Left ventricle myocardium inferior (tissue), 1 donor: ENCODE results near the gene ZYX. TPM values are rescaled to one million over a fixed set of nuclear protein-coding genes. Genes with fewer than 3 reads are reported as not detected.
A peak's percentile ranks its signal among the peaks of the same experiment; 100 is the strongest.

Experiments used
- DNase-seq: peaks from one replicate; pipeline ENCODE4 v3.0.0-alpha.2; 2020
- H3K27ac ChIP-seq: fragments of 200-600 bp; replicated peaks from 2 replicates; pipeline ENCODE4 v1.8.0; 2021
- H3K27me3 ChIP-seq: fragments of 200-600 bp; 2 replicates; pipeline ENCODE4 v1.8.0; 2021; ENCODE audit warnings: low read depth
- H3K36me3 ChIP-seq: fragments of 200-600 bp; 2 replicates; pipeline ENCODE4 v1.8.0; 2021
- H3K4me1 ChIP-seq: fragments of 200-600 bp; 2 replicates; pipeline ENCODE4 v1.8.0; 2021
- H3K4me3 ChIP-seq: fragments of 200-600 bp; 2 replicates; pipeline ENCODE4 v1.8.0; 2021; ENCODE audit warnings: mild to moderate bottlenecking, moderate library complexity
- H3K9me3 ChIP-seq: fragments of 200-600 bp; replicated peaks from 2 replicates; pipeline ENCODE4 v1.8.0; 2021
- intact Hi-C: fragments of 100-400 bp; cut with micrococcal nuclease; formaldehyde crosslinking; loops from one replicate; pipeline ENCODE4 v1.11.0; 2022
- long read RNA-seq: library from polyadenylated mRNA; unstranded; transcript quantifications from one replicate; pipeline ENCODE4 v2.0.0, GENCODE V29; 2021
- total RNA-seq: library from RNA; stranded (reverse); fragmentation: NEBNext Ultra II Directional; extraction: Animal tissue kit (Norgen Biotek cat#: 25700); gene quantifications from one replicate; pipeline ENCODE4 v1.2.1, GENCODE V29; 2021
- TF ChIP-seq, protein P1 (sequence below): fragments of 200-600 bp; IDR thresholded peaks from 2 replicates; pipeline ENCODE4 v1.8.0; 2021; ENCODE audit warnings: antibody characterized with exemption, mild to moderate bottlenecking, borderline replicate concordance
- donor health status: DM: no; HTN: yes; CAD: no; lungs with severe emphysema.

ZYX gene
- 68.4 TPM for total RNA-seq
- long read RNA-seq, transcript ZYX-201 (10 exons, 2,493 nt) = major isoform, 51 of 179 reads
- long read RNA-seq, partial matches to known transcripts = 50 of 179 reads
- long read RNA-seq, other reads (novel, unspliced or antisense) = 77 of 179 reads

GRCh38 chr7:143380646-143381426 is at the start of gene ZYX:
ZYX (plus strand) TSS chr7:143381345; CDS start chr7:143381572, 227 bp downstream.
- H3K27ac ChIP-seq = peak within 1 kb of the TSS; percentile 99
- intact Hi-C loops = no loop called here
- TF ChIP-seq, protein P1, sequence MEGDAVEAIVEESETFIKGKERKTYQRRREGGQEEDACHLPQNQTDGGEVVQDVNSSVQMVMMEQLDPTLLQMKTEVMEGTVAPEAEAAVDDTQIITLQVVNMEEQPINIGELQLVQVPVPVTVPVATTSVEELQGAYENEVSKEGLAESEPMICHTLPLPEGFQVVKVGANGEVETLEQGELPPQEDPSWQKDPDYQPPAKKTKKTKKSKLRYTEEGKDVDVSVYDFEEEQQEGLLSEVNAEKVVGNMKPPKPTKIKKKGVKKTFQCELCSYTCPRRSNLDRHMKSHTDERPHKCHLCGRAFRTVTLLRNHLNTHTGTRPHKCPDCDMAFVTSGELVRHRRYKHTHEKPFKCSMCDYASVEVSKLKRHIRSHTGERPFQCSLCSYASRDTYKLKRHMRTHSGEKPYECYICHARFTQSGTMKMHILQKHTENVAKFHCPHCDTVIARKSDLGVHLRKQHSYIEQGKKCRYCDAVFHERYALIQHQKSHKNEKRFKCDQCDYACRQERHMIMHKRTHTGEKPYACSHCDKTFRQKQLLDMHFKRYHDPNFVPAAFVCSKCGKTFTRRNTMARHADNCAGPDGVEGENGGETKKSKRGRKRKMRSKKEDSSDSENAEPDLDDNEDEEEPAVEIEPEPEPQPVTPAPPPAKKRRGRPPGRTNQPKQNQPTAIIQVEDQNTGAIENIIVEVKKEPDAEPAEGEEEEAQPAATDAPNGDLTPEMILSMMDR = no peak
- H3K27me3 ChIP-seq = no peaks in the 10 kb centered on the region
- H3K4me3 ChIP-seq = peak within 1 kb of the TSS; percentile 98
- DNase-seq = peak; percentile 98
- H3K9me3 ChIP-seq = no peaks in the 10 kb centered on the region
- peaks cover 68% of the 10 kb centered on the region for H3K4me1 ChIP-seq
- H3K36me3 ChIP-seq = peaks cover 9% of the 10 kb centered on the region

GRCh38 chr7:143334244-143334643 is 46.9 kb upstream of the ZYX start:
- no peaks in the 10 kb centered on the region for H3K4me1 ChIP-seq
- no peak for DNase-seq
- peaks cover 42% of the 10 kb centered on the region for H3K27me3 ChIP-seq
- no peak overlapping the region for H3K27ac ChIP-seq
- intact Hi-C loops = no loop called here
- H3K36me3 ChIP-seq = no peaks in the 10 kb centered on the region
- no peak overlapping the region for H3K4me3 ChIP-seq
- TF ChIP-seq, protein P1 = no peak
- H3K9me3 ChIP-seq = no peaks in the 10 kb centered on the region

GRCh38 chr7:143337216-143337615 is 43.9 kb upstream of the ZYX start:
- Histone ChIP-seq H3K27ac (no peak overlapping the region), H3K4me1 (no peaks in the 10 kb centered on the region), H3K9me3 (no peaks in the 10 kb centered on the region), H3K27me3 (peaks cover 52% of the 10 kb centered on the region), H3K36me3 (no peaks in the 10 kb centered on the region), H3K4me3 (no peak overlapping the region)
- DNase-seq = no peak
- TF ChIP-seq, protein P1 = no peak
- intact Hi-C loops = no loop called here

GRCh38 chr7:143341842-143342241 is 39.3 kb upstream of the ZYX start:
- H3K9me3 ChIP-seq = no peaks in the 10 kb centered on the region
- H3K4me1 ChIP-seq = peaks cover 5% of the 10 kb centered on the region
- no peaks in the 10 kb centered on the region for H3K36me3 ChIP-seq
- DNase-seq = no peak
- intact Hi-C loops = no loop called here
- peaks cover 73% of the 10 kb centered on the region for H3K27me3 ChIP-seq
- no peak overlapping the region for H3K4me3 ChIP-seq
- TF ChIP-seq, protein P1 = no peak
- no peak overlapping the region for H3K27ac ChIP-seq

DNA sequence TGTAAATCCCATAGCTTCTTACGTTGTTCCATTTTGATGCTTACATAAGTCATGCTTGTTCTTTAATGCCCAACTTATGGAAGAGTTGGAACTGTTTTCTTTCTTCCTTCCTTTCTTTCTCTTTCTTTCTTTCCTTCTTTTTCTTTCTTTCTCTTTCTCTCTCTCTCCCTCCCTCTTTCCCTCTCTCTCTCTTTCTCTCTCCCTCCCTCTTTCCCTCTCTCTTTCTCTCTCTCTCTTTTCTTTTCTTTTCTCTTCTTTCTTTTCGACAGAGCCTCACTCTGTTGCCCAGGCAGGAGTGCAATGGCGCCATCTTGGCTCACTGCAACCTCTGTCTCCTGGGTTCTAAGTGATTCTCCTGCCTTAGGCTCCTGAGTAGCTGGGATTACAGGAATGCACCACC is 37.5 kb upstream of the ZYX start:
- no peak overlapping the region for H3K4me3 ChIP-seq
- intact Hi-C loops = no loop called here
- H3K27me3 ChIP-seq = peaks cover 62% of the 10 kb centered on the region
- no peak for DNase-seq
- no peaks in the 10 kb centered on the region for H3K36me3 ChIP-seq
- H3K9me3 ChIP-seq = no peaks in the 10 kb centered on the region
- TF ChIP-seq, protein P1 = no peak
- no peak overlapping the region for H3K27ac ChIP-seq
- peaks cover 5% of the 10 kb centered on the region for H3K4me1 ChIP-seq
